Stomach (tissue), 4 donors: Measurements from ENCODE around the gene CMTM7.

Source experiments
- EP300 ChIP-seq: sonication (generic); formaldehyde crosslinking; IDR thresholded peaks from one replicate; pipeline ENCODE4 v1.6.1; 2017; ENCODE audit warnings: antibody characterized with exemption
- POLR2A ChIP-seq, 4 donors: fragments of 450-650 bp; IDR thresholded peaks; one replicate each; pipeline ENCODE4 v1.6.1; 2016; ENCODE audit warnings: antibody characterized with exemption in 4 of 4, control low read depth in 2 of 4, mild to moderate bottlenecking in 1 of 4, moderate library complexity in 1 of 4
- POLR2AphosphoS5 ChIP-seq, 3 donors: sonication (generic); formaldehyde crosslinking; IDR thresholded peaks; one replicate each; pipeline ENCODE4 v1.6.1; 2016; ENCODE audit warnings: antibody characterized with exemption in 3 of 3
- TF ChIP-seq, protein P1 (sequence below), 7 experiments: fragments of 450-650 bp in 4 of 7; fragments of 200-600 bp in 3 of 7; sonication (generic) in 3 of 7; IDR thresholded peaks; one replicate each; pipeline ENCODE4 v1.5.1; 2016 to 2019; ENCODE audit warnings: antibody characterized with exemption in 7 of 7, control low read depth in 2 of 7, mild to moderate bottlenecking in 1 of 7

DNA sequence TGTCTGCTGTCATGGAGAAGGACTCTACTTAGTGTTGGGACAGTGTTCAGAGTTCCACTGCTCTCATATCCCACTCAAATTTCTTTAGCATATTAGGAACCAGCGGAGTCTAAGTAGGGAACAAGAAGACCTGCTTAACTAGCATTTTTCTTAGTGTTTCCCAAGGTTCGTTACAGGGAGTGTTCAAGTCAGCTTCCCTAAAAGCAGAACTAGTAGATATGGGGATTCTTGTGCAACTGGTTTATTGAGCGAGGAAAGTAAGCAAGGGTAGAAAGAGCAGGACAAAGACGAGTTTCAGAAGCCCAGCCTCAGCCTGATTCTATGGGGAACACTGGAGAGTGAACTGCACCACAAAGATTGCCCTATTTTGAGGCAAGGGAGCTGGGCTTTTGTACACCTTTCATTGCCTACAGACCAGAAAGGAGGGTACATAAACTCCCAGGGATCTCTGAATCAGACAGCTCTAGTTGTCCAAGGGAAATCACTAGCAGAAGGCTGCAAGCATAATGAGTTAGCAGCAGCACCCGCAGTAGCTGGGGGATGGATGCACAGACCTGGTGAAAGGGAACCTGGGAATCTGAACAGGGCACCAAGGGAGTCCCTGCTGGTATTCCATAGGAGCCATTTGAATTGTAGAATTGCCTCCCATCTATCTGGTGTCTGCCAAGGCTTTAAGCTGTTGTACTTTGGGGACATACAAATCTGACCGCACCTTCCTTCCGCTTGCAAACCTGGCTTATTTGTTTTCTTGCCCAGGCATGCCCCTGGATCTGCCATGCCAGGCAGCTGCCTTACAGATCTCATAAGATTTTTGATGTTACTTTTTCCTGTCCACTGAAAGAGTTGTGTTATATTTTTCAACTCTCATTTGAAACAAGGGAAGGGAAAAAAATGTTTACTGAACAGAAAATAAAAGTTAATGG, 15.1 kb downstream of the CMTM7 start:
- TF ChIP-seq POLR2AphosphoS5 (IDR thresholded peaks at IDR 0.05) (no peak), POLR2A (IDR thresholded peaks at IDR 0.05) (no peak), EP300 (no peak)
- TF ChIP-seq, protein P1, sequence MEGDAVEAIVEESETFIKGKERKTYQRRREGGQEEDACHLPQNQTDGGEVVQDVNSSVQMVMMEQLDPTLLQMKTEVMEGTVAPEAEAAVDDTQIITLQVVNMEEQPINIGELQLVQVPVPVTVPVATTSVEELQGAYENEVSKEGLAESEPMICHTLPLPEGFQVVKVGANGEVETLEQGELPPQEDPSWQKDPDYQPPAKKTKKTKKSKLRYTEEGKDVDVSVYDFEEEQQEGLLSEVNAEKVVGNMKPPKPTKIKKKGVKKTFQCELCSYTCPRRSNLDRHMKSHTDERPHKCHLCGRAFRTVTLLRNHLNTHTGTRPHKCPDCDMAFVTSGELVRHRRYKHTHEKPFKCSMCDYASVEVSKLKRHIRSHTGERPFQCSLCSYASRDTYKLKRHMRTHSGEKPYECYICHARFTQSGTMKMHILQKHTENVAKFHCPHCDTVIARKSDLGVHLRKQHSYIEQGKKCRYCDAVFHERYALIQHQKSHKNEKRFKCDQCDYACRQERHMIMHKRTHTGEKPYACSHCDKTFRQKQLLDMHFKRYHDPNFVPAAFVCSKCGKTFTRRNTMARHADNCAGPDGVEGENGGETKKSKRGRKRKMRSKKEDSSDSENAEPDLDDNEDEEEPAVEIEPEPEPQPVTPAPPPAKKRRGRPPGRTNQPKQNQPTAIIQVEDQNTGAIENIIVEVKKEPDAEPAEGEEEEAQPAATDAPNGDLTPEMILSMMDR (IDR thresholded peaks at IDR 0.05): no peak
